Testis (tissue), 3 donors: ENCODE measurements around the gene WBP11. TPM values are rescaled to one million over a fixed set of nuclear protein-coding genes. Genes with fewer than 3 reads are reported as not detected.

ENCODE experiments used
- DNase-seq: peaks from one replicate; pipeline ENCODE4 v3.0.0-alpha.2; 2019
- H3K27ac ChIP-seq, 2 donors: fragments of 200-600 bp; sonication (generic); one replicate each; pipeline ENCODE4 v1.5.1; 2019
- H3K27me3 ChIP-seq: fragments of 200-600 bp; sonication (generic); one replicate; pipeline ENCODE4 v1.5.1; 2019
- H3K36me3 ChIP-seq: fragments of 200-600 bp; sonication (generic); one replicate; pipeline ENCODE4 v1.5.1; 2017; ENCODE audit warnings: low read depth; ENCODE audit errors: missing control alignments
- H3K4me1 ChIP-seq: fragments of 200-600 bp; sonication (generic); one replicate; pipeline ENCODE4 v1.5.1; 2019
- H3K4me3 ChIP-seq, 2 donors: fragments of 200-600 bp; sonication (generic); one replicate each; pipeline ENCODE4 v1.5.1; 2017 to 2019
- H3K9me3 ChIP-seq: fragments of 200-600 bp; sonication (generic); one replicate; pipeline ENCODE4 v1.5.1; 2017
- CTCF ChIP-seq, 3 experiments: fragments of 450-650 bp in 2 of 3; fragments of 200-600 bp in 1 of 3; sonication (generic) in 1 of 3; IDR thresholded peaks; one replicate each; pipeline ENCODE4 v1.5.1; 2016 to 2019; ENCODE audit warnings: antibody characterized with exemption in 3 of 3, mild to moderate bottlenecking in 2 of 3, moderate library complexity in 1 of 3
- POLR2A ChIP-seq: fragments of 450-650 bp; IDR thresholded peaks from one replicate; pipeline ENCODE4 v1.6.1; 2017; ENCODE audit warnings: antibody characterized with exemption, mild to moderate bottlenecking, moderate library complexity
- WGBS, 2 donors: methylation state at CpG; one replicate each; pipeline ENCODE4 v1.1.5; 2018; 5-methylcytosine and 5-hydroxymethylcytosine counted together
- intact Hi-C: fragments of 100-400 bp; cut with DNase I; formaldehyde crosslinking; loops from one replicate; pipeline ENCODE4 v1.15.1; 2023; ENCODE audit warnings: low total_unique reads
- polyA plus RNA-seq: library from polyadenylated mRNA; stranded (reverse); fragments of 350-450 nt; fragmentation: Illumina TruSeq; extraction: RNeasy Lipid Tissue Mini Kit (QIAGEN cat#74804); gene quantifications from one replicate; pipeline ENCODE4 v1.2.3, GENCODE V29; 2014; ENCODE audit warnings: low read depth, low replicate concordance; ENCODE audit not compliant: insufficient read depth
- total RNA-seq, 2 donors: library from RNA; depleted of rRNA; stranded (reverse); fragments of >200 nt; gene quantifications; one replicate each; pipeline ENCODE4 v1.2.3, GENCODE V29; 2016

WBP11 gene
- total and polyA plus RNA-seq, 3 donors from 2014 or later = 37.8 to 117 (median 41.7) TPM

GRCh38 chr12:14843425-14843887 is 40.2 kb upstream of the WBP11 start, which contains the start of gene ART4:
TSS of gene ART4 (minus strand) at chr12:14843526. CDS start at chr12:14843113, 413 bp downstream.
- no peaks in the 10 kb centered on the region for H3K9me3 ChIP-seq
- peaks cover 22% of the 10 kb centered on the region for H3K4me1 ChIP-seq
- H3K27ac ChIP-seq = peak within 1 kb of the TSS in 1 of 2 donors; percentile 57
- no peak for DNase-seq
- H3K4me3 ChIP-seq = no peak within 1 kb of the TSS
- no peak for TF ChIP-seq POLR2A
- no peak for TF ChIP-seq CTCF (IDR thresholded peaks at IDR 0.05)
- no peaks in the 10 kb centered on the region for H3K36me3 ChIP-seq
- intact Hi-C loops = loop anchor here (10.0 kb wide), 1 partner anchor 51 kb away; no protein-coding TSS in a partner anchor
- H3K27me3 ChIP-seq = no peaks in the 10 kb centered on the region
- 64 to 84% methylated on average over 10 of the region's 10 CpGs for WGBS, 2 donors

- Histone ChIP-seq H3K36me3 (no peaks in the 10 kb centered on the region), H3K4me1 (peaks cover 20% of the 10 kb centered on the region), H3K4me3 (no peak overlapping the region), H3K27me3 (no peaks in the 10 kb centered on the region), H3K9me3 (no peaks in the 10 kb centered on the region), H3K27ac (peak overlapping the region in 1 of 2 donors; percentile 57)
- 74 to 84% methylated on average over 3 of the region's 3 CpGs for WGBS, 2 donors
- intact Hi-C loops = loop anchor here (10.0 kb wide), 1 partner anchor 52 kb away; no protein-coding TSS in a partner anchor
- no peak for DNase-seq
- TF ChIP-seq POLR2A (no peak), CTCF (IDR thresholded peaks at IDR 0.05) (no peak)
Observed at GRCh38 chr12:14842315-14842714, 39.0 kb upstream of the WBP11 start.

- H3K9me3 ChIP-seq = no peaks in the 10 kb centered on the region
- intact Hi-C loops = loop anchor here (10.0 kb wide), 1 partner anchor 53 kb away; no protein-coding TSS in a partner anchor
- H3K4me1 ChIP-seq = peaks cover 18% of the 10 kb centered on the region
- peak overlapping the region in 1 of 2 donors; percentile 57 for H3K27ac ChIP-seq
- H3K27me3 ChIP-seq = no peaks in the 10 kb centered on the region
- 33 to 47% methylated on average over 3 of the region's 3 CpGs for WGBS, 2 donors
- DNase-seq = no peak
- H3K36me3 ChIP-seq = no peaks in the 10 kb centered on the region
- TF ChIP-seq POLR2A (no peak), CTCF (IDR thresholded peaks at IDR 0.05) (no peak)
- H3K4me3 ChIP-seq = no peak overlapping the region
Observed at GRCh38 chr12:14841761-14842160, 38.5 kb upstream of the WBP11 start.

GRCh38 chr12:14840616-14841015 is 37.3 kb upstream of the WBP11 start:
- no peak overlapping the region for H3K27ac ChIP-seq
- intact Hi-C loops = loop anchor here (10.0 kb wide), 1 partner anchor 54 kb away; no protein-coding TSS in a partner anchor
- DNase-seq = no peak
- no peaks in the 10 kb centered on the region for H3K9me3 ChIP-seq
- TF ChIP-seq POLR2A (no peak), CTCF (IDR thresholded peaks at IDR 0.05) (no peak)
- WGBS, 2 donors = 86 to 87% methylated on average over 4 of the region's 4 CpGs
- H3K4me3 ChIP-seq = no peak overlapping the region
- peaks cover 9% of the 10 kb centered on the region for H3K4me1 ChIP-seq
- H3K27me3 ChIP-seq = no peaks in the 10 kb centered on the region
- no peaks in the 10 kb centered on the region for H3K36me3 ChIP-seq

GRCh38 chr12:14839262-14839661 is 36.0 kb upstream of the WBP11 start:
- WGBS, 2 donors = 95 to 100% methylated on average over 1 of the region's 1 CpG
- Histone ChIP-seq H3K4me1 (peaks cover 8% of the 10 kb centered on the region), H3K36me3 (no peaks in the 10 kb centered on the region), H3K27ac (no peak overlapping the region), H3K27me3 (no peaks in the 10 kb centered on the region), H3K4me3 (no peak overlapping the region), H3K9me3 (no peaks in the 10 kb centered on the region)
- no peak for DNase-seq
- no peak for TF ChIP-seq CTCF (IDR thresholded peaks at IDR 0.05)
- no peak for TF ChIP-seq POLR2A
- intact Hi-C loops = no loop called here
